KBM-7 (cell line): Measurements from ENCODE around the gene MND1.

Experiments
- DNase-seq: peaks from one replicate; pipeline ENCODE4 v3.0.0-alpha.2; 2015
- in situ Hi-C: fragments of 300-500 bp; cut with MboI; formaldehyde crosslinking; loops from 2 replicates; pipeline ENCODE4 v1.14.3; 2020; ENCODE audit warnings: low sequenced_read_pairs, low pct_unique_long_range_greater_than_20kb, mixed read lengths

The MND1 gene

DNA sequence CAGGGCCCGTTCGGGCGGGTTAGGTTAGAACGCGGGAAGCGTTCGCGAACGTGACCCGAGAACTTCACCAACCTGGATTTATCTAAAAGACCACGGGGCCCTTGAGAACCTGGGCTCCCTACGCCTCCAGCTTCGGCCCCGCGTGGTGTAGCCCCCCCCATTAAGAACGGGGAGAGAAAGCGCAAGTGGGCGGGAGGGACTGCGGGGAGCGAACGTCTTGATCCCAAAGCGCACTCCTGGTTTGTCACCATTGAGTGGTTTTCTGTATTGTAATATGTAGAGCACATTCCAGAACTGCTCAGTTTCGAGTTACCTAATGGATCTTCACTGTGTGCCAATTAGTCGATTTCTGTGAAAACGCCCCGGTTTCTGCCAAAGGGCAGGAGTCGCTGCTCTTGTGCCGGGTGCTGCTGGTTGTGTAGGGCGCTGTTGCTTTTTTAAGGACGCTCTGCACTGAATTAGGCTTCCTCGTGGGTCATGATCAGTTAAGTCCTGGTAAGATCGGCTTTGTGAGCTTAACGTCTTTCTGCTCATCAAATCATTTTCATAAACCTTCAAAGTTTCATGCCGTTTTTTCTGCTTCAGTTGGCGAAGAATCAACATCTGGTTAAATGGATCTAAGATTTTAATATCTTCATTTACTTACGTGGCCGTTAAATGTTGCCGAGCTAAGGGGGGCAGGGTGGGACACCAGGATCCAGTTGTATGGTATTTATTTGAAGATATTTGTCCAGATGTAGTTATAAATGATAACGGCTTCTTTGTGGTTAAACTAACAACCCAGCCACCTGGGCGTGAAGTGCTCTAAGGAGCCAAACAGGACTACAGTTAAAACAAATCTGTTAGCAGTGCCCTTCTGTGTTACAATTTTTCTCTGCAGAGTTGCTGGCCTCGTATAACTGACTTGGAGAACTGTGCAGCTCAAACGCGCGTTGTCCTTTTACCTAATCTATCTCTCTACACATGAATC lies 809 bp downstream of the MND1 start:
- DNase-seq = peak; percentile 87
- in situ Hi-C loops = no loop called here

DNA sequence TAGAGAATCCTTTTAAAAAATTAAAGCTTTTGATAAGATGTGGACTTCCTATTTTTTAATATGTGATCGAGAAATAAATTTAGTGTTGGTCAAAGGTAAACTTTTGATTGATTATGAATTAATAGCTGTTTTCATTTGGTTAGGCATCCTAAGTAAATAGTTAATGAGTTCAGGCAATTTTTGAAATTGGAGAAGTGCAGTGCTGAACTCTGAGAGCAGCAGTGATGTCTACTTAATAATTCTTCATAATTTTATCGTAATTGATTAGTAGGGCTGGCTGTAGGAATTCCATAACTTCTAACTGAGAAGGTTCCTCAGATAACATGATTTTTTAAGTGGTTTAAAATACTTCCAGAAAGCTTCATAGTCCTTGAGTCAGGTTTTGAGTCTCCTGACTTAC lies 1.5 kb downstream of the MND1 start:
- in situ Hi-C loops = no loop called here
- DNase-seq = no peak

DNA sequence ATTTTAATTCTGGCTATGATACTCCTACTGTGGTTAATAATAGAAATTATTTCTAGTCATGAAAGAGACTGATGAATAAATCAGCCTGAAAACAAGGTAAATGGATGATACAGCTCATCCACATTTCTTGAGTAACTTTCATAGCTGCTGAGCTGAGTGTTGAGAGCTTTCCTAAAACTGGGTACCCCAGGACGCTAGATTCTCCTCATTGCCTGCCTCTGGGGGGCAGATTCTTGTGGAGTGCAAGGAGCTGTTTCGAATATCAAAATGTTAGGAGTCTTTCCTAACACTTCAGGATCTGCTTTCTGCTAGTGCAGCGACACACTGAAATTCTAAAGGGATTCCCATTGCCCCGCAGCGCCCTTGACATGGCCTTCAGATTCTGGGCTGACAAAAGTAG lies 2.1 kb downstream of the MND1 start:
- no peak for DNase-seq
- in situ Hi-C loops = no loop called here

DNA sequence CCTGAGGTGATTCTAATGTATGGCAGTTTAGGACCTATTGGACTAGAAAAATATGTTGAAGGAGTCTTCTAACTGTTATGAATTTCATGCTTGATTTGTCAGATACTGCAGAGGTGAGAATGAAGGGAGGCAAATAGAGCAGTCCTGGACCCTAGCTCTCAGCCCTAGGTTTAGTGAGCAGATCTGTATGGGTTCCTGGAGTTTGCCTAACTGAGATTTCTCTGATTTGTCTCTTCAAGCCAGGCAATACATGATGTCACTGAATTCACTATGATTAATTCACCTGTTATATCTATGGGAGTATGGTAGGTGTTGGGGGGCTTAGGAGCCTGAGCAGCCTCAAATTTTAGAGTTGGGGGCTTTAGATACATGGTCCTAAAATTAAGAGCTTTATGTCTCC lies 2.6 kb downstream of the MND1 start:
- in situ Hi-C loops = no loop called here
- no peak for DNase-seq

DNA sequence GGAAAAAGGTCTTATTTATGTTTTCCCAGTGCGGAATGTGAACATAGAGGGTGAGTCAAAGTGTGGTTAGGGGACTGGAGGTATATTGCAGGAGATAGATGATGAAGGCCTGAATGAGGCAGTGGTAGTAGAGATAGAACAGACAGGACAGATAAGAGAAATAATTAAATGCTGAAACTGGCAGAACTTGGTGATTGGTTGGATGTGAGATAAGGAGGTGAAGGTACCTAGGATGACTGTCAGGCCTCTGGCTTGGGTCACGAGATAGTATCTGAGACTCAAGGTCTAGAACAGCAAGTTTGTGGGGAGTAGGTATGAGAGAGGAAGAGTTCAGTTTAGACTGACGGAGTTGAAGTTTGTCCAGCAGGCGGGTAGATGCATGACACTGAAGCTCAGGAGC lies 3.5 kb downstream of the MND1 start:
- in situ Hi-C loops = no loop called here
- DNase-seq = no peak

DNA sequence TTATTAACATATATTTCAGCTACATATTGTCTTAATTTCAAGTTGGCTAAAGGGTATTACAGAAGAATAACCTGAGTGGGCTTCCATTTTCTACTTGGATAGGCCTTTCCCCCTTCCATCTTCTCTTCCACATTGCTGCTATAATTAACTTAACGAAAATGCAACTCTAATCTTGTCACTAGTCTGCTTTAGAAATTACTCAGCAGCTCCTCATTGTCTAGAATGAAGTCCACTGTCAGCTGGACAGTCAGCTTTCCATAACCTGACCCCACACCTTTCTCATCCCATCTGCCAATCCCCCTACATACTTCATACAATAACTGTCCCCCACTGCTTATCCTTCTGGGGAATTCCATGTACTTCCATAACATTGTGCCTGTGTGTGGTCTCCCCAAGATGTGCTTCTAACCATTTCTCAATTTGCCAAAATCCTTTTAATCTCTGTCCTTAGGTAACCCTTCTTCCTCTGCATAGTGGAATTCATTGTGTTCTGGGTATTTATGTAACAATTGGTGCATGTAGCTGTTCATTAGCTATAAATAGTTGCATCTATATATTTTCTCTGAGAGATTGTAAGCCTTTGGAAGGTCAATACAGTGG lies 4.8 kb downstream of the MND1 start:
- in situ Hi-C loops = no loop called here
- no peak for DNase-seq

DNA sequence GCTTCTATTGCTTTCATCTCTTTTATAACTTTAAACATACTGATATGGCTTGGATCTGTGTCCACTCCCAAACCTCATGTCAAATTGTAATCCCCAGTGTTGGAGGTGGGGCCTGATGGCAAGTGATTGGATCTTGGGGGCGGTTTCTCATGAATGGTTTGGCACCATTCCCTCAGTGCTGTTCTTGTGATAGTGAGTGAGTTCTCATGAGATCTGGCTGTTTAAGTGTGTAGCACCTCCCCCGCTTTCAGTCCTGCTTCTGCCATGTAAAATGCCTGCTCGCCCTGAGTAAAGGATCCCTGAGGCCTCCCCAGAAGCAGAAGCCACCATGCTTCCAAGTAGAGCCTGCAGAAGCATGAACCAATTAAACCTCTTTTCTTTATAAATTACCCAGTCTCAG lies 17.7 kb downstream of the MND1 start:
- in situ Hi-C loops = no loop called here
- DNase-seq = peak; percentile 30

DNA sequence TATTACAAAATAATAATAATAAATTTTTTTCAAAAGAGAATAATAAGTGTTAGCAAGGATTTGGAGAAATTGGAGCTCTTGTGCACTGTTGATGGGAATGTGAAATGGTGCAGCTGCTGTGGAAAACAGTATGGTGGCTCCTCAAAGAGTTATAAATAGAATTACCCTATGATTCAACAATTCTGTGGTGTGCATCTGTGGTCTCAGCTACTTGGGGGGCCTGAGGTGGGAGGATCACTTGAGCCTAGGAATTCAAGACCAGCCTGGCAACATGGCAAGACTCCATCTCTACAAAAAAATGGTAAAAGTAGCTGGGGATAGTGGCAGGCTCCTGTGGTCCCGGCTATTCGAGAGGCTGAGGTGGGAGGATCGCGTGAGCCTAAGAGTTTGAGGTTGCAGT lies 19.6 kb downstream of the MND1 start:
- in situ Hi-C loops = no loop called here
- DNase-seq = no peak

DNA sequence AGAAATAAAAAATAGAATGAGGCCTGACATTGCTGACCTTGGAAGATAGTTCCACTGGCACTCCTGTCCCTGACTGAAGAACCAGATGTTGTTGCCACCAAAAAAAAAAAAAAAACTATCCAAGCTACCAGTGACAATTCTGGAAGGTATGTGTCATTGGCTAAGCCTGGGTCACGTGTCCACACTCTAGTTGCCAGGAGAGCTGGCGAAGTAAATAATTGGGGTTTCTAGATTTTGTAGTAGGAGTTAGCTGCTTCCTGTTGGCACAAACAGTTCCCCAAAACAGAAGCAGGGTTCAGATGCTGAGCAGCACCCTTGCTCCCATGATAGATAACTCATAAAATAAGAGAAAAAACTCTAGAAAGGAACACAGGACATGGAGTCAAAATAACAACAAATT lies 20.5 kb downstream of the MND1 start:
- DNase-seq = no peak
- in situ Hi-C loops = no loop called here

DNA sequence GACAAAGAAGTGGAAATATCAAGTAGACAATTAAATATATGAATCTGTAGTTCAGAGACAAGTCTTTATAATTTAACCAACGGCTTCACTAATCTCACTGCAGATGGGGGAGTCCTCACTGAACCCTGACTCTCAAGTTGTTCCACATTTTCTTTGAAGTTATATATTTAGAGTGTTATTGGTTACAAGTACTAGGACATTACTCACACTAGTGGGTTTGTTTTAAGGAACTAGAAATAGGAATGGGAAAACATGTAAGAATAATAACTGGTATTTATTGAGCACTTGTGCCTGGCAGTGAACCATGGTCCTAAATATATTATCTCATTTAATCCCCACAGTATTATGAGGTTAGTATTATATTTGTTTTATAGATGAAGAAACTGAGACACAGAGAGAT lies 22.0 kb downstream of the MND1 start:
- DNase-seq = no peak
- in situ Hi-C loops = no loop called here

DNA sequence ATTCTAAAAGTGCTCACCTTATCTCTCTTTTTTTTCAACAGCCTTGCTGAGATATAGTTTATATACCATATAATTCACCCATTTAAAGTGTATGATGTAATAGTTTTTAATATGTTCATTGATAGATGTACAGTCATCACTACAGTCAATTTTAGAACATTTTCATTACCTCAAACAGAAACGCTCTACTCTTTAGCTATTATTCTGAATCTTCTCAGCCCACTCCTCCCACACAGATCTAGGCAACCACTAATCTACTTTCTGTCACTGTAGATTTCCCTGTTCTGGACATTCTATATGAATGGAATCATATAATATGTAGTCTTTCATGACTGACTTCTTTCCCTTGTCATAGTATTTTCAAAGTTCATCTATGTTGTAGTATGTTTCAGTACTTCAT lies 22.6 kb downstream of the MND1 start:
- in situ Hi-C loops = no loop called here
- DNase-seq = no peak

DNA sequence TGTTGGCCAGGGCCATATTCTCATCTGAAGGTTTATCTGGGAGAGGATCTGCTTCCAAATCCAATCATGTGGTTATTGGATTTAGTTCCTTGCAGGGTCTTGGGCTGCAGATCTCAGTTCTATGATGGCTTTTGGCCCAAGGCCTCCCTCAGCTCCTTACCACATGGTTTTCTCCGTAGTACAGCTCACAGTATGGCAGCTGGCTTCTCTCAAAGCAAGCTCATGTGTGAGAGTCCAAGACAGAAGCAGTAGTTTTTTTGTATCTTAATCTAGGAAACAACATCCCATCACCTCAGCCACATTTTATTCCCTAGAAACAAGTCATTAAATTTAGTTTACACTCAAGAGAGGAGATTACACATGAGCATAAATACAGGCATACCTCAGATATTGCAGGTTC lies 24.5 kb downstream of the MND1 start:
- in situ Hi-C loops = no loop called here
- DNase-seq = no peak

DNA sequence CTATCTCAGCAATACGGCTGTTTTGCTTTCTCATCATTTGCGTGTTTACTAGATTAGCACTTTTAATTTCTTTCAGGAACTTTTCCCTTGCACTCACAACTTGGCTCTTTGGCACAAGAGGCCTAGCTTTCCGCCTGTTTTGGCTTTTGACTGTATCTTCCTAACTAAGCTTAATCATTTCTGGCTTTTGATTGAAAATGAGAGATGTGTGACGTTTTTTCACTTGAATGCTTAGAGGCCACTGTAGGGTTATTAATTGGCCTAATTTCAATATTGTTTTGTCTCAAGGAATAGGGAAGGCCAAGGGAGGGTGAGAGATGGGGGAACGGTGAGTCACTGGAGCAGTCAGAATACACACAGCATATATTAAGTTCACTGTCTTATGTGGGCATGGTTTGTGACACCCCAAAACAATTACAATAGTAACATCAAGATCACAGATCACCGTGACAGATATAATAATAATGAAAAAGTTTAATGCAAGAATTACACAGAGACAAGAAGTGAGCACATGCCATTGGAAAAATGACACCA lies 27.3 kb downstream of the MND1 start:
- DNase-seq = no peak
- in situ Hi-C loops = no loop called here

DNA sequence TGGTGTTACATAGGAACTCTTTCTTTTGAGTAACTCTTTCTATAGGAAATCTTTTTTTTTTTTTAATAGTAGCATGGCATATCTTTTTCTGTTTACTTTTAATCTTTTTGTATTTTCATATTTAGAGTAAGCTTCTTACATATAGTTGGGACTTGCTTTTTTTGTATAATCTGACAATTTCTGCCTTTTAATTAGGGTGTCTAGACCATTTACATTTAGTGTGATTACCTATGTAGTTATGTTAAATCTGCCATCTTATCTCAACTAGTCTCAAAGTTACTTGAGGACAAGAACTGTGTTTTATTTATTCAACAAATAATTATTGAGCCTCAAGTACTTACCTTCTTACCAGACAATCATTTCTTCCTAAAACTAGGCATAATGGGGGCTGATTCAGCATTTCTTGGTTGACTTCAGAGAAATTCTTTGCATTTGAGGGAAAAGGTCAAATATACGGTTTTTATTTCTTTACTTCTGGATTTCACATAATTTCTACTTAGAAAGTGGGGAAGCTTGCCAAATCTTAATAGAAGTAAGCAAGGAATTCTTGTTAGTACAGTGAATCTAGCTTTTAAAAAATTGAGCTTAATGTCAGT lies 28.6 kb downstream of the MND1 start:
- DNase-seq = no peak
- in situ Hi-C loops = no loop called here

DNA sequence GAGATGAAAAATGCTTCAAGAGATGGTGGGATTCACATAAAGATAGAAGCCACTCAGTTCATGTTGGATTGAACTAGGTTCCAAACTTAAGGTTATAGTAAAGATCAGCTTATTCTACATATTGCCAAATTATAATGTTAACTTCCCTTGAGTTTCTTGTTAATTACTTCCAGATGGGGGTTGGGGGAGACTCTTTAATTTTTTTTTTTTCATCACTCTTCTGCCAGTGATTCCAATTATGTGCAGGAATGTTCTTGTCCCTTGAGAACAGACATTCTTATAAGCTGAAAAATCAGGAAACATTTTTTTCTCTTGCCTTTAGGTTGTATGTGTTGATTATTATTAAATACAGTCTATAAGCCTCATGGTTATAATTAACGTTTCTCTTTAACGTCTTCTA lies 30.0 kb downstream of the MND1 start:
- in situ Hi-C loops = no loop called here
- DNase-seq = no peak

DNA sequence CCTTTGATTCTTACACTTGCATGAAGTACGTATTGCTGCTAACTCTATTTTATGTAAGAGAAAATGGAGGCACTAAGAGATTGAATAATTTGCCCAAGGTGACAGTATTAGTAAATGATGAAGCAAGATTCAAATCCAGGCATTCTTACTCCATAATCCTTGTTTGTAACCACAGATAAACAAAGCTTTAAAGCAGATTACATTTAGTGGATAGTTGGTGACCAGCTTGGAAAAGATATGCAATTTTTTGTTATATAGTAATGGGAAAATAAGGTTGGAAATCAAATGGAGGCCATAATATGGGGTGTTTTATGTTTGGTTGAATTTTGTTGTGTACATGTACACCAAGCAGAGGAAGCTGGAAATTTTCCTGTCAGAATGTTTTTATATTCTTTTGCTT lies 30.8 kb downstream of the MND1 start:
- DNase-seq = no peak
- in situ Hi-C loops = no loop called here

DNA sequence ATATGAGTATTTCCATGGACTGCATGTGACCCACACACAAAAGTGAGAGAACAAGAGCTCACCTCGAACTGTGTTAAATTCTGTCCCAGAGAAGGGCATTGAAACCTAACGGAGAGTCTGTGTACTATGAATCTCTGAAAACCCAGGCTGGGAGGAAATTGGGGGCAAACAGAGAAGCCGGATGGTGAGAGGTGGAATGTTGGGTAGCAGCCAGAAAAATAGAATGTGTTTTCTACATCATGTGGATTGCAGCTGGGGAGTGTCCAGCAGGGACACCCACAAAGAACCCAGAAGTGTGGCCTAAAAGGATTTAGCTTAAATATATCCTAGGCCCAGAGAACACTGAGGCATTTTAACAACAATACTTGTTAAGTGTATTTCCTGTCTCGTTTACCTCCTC lies 38.6 kb downstream of the MND1 start:
- in situ Hi-C loops = no loop called here

DNA sequence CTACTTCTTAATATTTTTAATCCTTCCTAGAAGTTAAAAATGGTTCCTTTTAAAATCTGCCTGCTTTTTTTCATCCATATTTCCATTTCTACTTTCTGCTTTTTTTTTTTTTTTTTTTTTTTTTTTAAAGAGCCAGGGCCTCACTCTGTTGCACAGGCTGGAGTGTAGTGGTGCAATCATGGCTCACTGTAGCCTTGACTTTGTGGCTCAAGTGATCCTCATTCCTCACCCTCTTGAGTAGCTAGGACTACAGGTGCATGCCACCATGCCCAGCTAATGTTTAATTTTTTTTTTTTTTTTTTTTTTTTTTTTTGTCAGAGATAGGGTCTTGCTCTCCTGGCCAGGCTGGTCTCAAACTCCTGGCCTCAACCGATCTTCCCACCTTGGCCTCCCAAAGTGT lies 39.7 kb downstream of the MND1 start:
- no peak for DNase-seq
- in situ Hi-C loops = no loop called here

More for the DNA sequence above, 38.6 kb downstream of the MND1 start:
- DNase-seq = no peak

DNA sequence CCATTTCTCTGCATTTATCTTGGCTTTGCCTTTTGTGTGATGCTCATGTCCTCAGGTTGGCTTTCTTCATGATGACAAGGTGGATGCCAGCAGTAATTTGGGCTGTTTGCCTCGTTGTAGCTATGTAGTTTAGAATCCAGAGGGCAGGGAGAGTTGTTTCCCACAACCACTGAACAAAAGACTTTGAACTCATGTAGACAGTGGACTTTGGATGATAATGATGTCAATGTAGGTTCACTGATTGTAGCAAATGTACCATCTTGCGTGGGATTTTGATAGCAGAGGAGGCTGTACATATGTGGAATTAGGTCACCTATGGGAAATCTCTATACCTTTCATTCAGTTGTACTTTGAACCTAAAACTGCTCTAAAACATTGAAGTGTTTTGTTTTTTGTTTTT lies 41.3 kb downstream of the MND1 start:
- in situ Hi-C loops = no loop called here
- DNase-seq = no peak

DNA sequence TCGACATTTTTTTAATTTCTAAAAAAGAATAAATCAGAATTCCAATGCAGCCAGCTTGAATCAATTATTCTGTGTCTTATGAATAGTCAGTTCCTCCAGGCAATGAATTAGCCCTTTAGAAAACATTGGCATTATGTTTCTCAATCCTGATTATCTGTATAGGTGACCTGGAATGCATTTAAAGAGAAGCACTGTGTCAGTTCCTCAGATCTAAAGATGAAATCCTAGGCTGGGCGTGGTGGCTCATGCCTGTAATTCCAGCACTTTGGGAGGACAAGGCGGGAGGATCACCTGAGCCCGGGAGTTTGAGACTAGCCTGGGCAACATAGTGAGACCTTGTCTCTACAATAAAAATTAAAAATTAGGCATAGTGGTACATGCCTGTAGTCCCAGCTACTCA lies 43.5 kb downstream of the MND1 start:
- in situ Hi-C loops = no loop called here
- DNase-seq = no peak
